ENCODE data around the gene FERMT2. TPM values are rescaled to one million over a fixed set of nuclear protein-coding genes. Genes with fewer than 3 reads are reported as not detected.

FERMT2 gene
- total and polyA plus RNA-seq, 2 experiments from 2014 or later = 108 to 148 TPM

- TF ChIP-seq, protein P1, sequence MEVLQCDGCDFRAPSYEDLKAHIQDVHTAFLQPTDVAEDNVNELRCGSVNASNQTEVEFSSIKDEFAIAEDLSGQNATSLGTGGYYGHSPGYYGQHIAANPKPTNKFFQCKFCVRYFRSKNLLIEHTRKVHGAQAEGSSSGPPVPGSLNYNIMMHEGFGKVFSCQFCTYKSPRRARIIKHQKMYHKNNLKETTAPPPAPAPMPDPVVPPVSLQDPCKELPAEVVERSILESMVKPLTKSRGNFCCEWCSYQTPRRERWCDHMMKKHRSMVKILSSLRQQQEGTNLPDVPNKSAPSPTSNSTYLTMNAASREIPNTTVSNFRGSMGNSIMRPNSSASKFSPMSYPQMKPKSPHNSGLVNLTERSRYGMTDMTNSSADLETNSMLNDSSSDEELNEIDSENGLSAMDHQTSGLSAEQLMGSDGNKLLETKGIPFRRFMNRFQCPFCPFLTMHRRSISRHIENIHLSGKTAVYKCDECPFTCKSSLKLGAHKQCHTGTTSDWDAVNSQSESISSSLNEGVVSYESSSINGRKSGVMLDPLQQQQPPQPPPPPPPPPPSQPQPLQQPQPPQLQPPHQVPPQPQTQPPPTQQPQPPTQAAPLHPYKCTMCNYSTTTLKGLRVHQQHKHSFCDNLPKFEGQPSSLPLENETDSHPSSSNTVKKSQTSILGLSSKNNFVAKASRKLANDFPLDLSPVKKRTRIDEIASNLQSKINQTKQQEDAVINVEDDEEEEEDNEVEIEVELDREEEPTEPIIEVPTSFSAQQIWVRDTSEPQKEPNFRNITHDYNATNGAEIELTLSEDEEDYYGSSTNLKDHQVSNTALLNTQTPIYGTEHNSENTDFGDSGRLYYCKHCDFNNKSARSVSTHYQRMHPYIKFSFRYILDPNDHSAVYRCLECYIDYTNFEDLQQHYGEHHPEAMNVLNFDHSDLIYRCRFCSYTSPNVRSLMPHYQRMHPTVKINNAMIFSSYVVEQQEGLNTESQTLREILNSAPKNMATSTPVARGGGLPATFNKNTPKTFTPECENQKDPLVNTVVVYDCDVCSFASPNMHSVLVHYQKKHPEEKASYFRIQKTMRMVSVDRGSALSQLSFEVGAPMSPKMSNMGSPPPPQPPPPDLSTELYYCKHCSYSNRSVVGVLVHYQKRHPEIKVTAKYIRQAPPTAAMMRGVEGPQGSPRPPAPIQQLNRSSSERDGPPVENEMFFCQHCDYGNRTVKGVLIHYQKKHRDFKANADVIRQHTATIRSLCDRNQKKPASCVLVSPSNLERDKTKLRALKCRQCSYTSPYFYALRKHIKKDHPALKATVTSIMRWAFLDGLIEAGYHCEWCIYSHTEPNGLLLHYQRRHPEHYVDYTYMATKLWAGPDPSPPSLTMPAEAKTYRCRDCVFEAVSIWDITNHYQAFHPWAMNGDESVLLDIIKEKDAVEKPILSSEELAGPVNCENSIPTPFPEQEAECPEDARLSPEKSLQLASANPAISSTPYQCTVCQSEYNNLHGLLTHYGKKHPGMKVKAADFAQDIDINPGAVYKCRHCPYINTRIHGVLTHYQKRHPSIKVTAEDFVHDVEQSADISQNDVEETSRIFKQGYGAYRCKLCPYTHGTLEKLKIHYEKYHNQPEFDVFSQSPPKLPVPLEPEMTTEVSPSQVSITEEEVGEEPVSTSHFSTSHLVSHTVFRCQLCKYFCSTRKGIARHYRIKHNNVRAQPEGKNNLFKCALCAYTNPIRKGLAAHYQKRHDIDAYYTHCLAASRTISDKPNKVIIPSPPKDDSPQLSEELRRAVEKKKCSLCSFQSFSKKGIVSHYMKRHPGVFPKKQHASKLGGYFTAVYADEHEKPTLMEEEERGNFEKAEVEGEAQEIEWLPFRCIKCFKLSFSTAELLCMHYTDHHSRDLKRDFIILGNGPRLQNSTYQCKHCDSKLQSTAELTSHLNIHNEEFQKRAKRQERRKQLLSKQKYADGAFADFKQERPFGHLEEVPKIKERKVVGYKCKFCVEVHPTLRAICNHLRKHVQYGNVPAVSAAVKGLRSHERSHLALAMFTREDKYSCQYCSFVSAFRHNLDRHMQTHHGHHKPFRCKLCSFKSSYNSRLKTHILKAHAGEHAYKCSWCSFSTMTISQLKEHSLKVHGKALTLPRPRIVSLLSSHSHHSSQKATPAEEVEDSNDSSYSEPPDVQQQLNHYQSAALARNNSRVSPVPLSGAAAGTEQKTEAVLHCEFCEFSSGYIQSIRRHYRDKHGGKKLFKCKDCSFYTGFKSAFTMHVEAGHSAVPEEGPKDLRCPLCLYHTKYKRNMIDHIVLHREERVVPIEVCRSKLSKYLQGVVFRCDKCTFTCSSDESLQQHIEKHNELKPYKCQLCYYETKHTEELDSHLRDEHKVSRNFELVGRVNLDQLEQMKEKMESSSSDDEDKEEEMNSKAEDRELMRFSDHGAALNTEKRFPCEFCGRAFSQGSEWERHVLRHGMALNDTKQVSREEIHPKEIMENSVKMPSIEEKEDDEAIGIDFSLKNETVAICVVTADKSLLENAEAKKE (CRISPR knock-in tag; IDR thresholded peaks at IDR 0.05) = 0 out of 2 replicates have a peak, but pooled peaks have one; percentile 18
- TF ChIP-seq JUNB (IDR thresholded peaks at IDR 0.05; ENCODE audit: unreplicated experiment) (no peak), CREB1 (CRISPR knock-in tag; IDR thresholded peaks at IDR 0.05; ENCODE audit: low read depth) (no peak)
Measured at GRCh38 chr14:52844262-52845060, 106.4 kb downstream of the FERMT2 start (continued).

DNA sequence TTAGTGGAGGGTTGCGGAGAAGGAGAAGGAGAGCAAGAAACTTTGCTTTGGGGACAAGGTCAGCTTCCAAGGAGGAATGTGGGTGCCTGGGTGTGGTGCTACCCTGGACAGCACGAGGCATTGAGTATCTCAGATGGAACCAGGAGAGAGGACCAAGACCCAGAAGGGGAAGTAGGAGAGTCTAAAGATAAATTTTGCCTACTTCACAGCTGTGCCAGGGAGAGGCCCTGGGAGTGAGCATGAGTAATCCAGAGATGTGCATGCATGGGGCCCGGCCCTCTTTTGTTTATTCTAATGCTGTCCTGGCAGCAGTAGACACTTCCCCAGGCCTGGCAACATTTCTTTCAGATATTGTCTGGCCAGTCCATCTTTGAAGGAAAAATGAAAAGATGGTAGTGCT lies 110.0 kb downstream of the FERMT2 start:
- peaks cover 24% of the 10 kb centered on the region for H3K4me1 Mint-ChIP-seq
- Histone ChIP-seq H3K4me1 (ENCODE audit: insufficient read depth) (peaks cover 24% of the 10 kb centered on the region), H3F3A (replicated peaks; ENCODE audit: low read depth) (peaks cover 16% of the 10 kb centered on the region), H3K4me3 (no peak overlapping the region), H3K79me2 (replicated peaks; ENCODE audit: insufficient read depth) (no peaks in the 10 kb centered on the region), H3K27ac (ENCODE audit: low read depth) (no peak overlapping the region), H3K27me3 (ENCODE audit: insufficient read depth) (no peaks in the 10 kb centered on the region), H3K36me3 (ENCODE audit: insufficient read depth) (no peaks in the 10 kb centered on the region; the same call in 1 of the 2 replicates), H3K4me2 (no peak overlapping the region), H3K9me2 (ENCODE audit: insufficient read depth) (peaks cover 11% of the 10 kb centered on the region; the same call in 1 of the 2 replicates), H4K20me1 (replicated peaks; ENCODE audit: insufficient read depth) (no peaks in the 10 kb centered on the region), H2AFZ (no peak overlapping the region)
- DNase-seq (ENCODE audit: low spot score) (no peak), ATAC-seq (no peak)
- no peaks in the 10 kb centered on the region for H3K9me3 Mint-ChIP-seq
- H3K4me3 Mint-ChIP-seq = no peak overlapping the region
- peaks cover 1% of the 10 kb centered on the region for H3K27me3 Mint-ChIP-seq (ENCODE audit: insufficient read depth, low read depth, poor library complexity)
- H3K27ac Mint-ChIP-seq = no peak overlapping the region
- H3K36me3 Mint-ChIP-seq (ENCODE audit: low read depth) = no peaks in the 10 kb centered on the region
- TF ChIP-seq ZNF114 (CRISPR knock-in tag; IDR thresholded peaks at IDR 0.05) (no peak), STAT1 (IDR thresholded peaks at IDR 0.05; ENCODE audit: unreplicated experiment) (no peak), EZH2 (IDR thresholded peaks at IDR 0.05; ENCODE audit: low read depth, unreplicated experiment) (no peak), JUNB (IDR thresholded peaks at IDR 0.05; ENCODE audit: unreplicated experiment) (no peak), POLR2AphosphoS5 (IDR thresholded peaks at IDR 0.05; ENCODE audit: low read depth) (no peak), CREB1 (CRISPR knock-in tag; IDR thresholded peaks at IDR 0.05; ENCODE audit: low read depth) (no peak), EZH2phosphoT487 (IDR thresholded peaks at IDR 0.05; ENCODE audit: unreplicated experiment) (no peak)
- TF ChIP-seq, protein P2, sequence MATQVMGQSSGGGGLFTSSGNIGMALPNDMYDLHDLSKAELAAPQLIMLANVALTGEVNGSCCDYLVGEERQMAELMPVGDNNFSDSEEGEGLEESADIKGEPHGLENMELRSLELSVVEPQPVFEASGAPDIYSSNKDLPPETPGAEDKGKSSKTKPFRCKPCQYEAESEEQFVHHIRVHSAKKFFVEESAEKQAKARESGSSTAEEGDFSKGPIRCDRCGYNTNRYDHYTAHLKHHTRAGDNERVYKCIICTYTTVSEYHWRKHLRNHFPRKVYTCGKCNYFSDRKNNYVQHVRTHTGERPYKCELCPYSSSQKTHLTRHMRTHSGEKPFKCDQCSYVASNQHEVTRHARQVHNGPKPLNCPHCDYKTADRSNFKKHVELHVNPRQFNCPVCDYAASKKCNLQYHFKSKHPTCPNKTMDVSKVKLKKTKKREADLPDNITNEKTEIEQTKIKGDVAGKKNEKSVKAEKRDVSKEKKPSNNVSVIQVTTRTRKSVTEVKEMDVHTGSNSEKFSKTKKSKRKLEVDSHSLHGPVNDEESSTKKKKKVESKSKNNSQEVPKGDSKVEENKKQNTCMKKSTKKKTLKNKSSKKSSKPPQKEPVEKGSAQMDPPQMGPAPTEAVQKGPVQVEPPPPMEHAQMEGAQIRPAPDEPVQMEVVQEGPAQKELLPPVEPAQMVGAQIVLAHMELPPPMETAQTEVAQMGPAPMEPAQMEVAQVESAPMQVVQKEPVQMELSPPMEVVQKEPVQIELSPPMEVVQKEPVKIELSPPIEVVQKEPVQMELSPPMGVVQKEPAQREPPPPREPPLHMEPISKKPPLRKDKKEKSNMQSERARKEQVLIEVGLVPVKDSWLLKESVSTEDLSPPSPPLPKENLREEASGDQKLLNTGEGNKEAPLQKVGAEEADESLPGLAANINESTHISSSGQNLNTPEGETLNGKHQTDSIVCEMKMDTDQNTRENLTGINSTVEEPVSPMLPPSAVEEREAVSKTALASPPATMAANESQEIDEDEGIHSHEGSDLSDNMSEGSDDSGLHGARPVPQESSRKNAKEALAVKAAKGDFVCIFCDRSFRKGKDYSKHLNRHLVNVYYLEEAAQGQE (IDR thresholded peaks at IDR 0.05; ENCODE audit: unreplicated experiment) = no peak
- TF ChIP-seq, protein P3, sequence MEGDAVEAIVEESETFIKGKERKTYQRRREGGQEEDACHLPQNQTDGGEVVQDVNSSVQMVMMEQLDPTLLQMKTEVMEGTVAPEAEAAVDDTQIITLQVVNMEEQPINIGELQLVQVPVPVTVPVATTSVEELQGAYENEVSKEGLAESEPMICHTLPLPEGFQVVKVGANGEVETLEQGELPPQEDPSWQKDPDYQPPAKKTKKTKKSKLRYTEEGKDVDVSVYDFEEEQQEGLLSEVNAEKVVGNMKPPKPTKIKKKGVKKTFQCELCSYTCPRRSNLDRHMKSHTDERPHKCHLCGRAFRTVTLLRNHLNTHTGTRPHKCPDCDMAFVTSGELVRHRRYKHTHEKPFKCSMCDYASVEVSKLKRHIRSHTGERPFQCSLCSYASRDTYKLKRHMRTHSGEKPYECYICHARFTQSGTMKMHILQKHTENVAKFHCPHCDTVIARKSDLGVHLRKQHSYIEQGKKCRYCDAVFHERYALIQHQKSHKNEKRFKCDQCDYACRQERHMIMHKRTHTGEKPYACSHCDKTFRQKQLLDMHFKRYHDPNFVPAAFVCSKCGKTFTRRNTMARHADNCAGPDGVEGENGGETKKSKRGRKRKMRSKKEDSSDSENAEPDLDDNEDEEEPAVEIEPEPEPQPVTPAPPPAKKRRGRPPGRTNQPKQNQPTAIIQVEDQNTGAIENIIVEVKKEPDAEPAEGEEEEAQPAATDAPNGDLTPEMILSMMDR (conservative IDR thresholded peaks at IDR 0.05; ENCODE audit: low read depth in 2 of 2) = no peak
- TF ChIP-seq, protein P4, sequence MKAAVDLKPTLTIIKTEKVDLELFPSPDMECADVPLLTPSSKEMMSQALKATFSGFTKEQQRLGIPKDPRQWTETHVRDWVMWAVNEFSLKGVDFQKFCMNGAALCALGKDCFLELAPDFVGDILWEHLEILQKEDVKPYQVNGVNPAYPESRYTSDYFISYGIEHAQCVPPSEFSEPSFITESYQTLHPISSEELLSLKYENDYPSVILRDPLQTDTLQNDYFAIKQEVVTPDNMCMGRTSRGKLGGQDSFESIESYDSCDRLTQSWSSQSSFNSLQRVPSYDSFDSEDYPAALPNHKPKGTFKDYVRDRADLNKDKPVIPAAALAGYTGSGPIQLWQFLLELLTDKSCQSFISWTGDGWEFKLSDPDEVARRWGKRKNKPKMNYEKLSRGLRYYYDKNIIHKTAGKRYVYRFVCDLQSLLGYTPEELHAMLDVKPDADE (IDR thresholded peaks at IDR 0.05) = no peak

All from GM23338 (cell line).